GM18505 (cell line): ENCODE data around the gene OR9Q1.
"Not testable (repeated sequence)": the region's sequence is repeated elsewhere in the genome, so short reads cannot be mapped to it uniquely, and the experiment has no call there.

Experiments used
- ATAC-seq: cut with Tn5 transposase; IDR thresholded peaks from one replicate; pipeline ENCODE4 v1.9.1; 2021; ENCODE audit not compliant: unreplicated experiment
- POLR2A ChIP-seq: IDR thresholded peaks from 4 replicates; pipeline ENCODE4 v1.6.1; 2011; ENCODE audit warnings: borderline replicate concordance; ENCODE audit not compliant: insufficient read depth, insufficient read length; ENCODE audit errors: extremely low read depth

OR9Q1 gene, protein sequence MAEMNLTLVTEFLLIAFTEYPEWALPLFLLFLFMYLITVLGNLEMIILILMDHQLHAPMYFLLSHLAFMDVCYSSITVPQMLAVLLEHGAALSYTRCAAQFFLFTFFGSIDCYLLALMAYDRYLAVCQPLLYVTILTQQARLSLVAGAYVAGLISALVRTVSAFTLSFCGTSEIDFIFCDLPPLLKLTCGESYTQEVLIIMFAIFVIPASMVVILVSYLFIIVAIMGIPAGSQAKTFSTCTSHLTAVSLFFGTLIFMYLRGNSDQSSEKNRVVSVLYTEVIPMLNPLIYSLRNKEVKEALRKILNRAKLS

DNA sequence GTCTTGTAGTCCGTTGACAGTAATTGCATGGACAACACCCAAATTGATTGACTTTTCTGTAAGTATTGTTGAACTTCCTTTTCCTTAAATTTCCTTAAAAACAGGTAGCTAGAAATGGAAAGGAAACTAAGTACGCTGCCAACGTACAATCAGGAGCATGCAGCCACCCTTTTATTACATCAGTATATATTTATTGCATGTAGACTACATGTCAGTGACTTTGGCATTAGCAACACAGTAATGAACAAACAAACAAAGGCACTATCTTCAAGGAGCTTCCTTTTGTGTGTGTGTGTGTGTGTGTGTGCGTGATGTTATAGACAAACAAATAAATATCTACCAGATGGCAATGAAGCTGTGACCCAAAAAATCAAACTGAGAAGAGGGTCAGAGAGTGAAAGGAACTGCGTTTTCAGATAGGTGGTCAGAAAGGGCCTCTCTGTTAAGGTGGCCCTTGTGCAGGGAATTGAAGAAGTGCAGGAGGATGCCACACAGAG is at the start of gene OR9Q1:
Gene OR9Q1, plus strand, starts transcription at position 447 of the 497 bp plus-strand sequence. CDS start 155,564 bp downstream, outside the sequence.
- no peak for TF ChIP-seq POLR2A
- ATAC-seq, result no peak

- no peak for TF ChIP-seq POLR2A
- ATAC-seq, result no peak
Measured at GRCh38 chr11:57974132-57974531, 49.5 kb upstream of the OR9Q1 start.

DNA sequence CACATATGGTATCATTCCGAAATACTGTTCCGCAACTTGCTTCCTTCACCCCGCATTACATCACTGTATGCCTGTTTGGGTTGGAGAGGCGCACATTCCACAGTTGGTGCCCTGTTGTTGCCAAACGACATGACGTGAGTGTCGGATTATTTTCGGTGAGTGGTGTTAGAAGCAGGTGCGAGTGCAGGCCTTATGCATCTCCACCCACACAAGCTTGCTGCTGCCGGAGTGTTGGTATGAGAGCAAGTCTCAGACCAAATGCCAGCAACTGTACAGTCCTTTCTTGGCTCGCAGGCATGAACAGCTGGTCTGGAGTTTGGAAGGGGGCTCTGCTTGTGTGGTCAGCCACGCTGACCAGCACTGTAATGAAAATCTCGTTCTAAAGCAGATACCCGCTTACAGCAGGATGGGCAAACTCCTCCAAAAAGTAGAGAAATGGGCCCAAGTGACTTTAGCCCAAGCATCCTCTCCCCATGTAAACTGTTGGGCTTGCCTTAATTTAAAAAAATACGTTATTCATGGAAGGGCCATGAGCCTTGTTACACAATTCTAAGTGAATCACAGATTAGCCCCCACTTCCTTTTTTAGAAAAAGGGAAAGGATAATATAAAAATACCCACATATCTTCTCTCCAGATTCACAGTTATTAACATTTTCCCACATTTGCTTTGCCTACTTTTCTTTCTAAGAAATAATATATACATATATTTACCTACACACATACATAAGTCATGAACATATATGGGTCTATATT is 48.7 kb upstream of the OR9Q1 start:
- TF ChIP-seq POLR2A, result no peak
- ATAC-seq, result no peak

- no peak for TF ChIP-seq POLR2A
- ATAC-seq, result no peak
Measured at GRCh38 chr11:57977709-57978108, 46.0 kb upstream of the OR9Q1 start.

DNA sequence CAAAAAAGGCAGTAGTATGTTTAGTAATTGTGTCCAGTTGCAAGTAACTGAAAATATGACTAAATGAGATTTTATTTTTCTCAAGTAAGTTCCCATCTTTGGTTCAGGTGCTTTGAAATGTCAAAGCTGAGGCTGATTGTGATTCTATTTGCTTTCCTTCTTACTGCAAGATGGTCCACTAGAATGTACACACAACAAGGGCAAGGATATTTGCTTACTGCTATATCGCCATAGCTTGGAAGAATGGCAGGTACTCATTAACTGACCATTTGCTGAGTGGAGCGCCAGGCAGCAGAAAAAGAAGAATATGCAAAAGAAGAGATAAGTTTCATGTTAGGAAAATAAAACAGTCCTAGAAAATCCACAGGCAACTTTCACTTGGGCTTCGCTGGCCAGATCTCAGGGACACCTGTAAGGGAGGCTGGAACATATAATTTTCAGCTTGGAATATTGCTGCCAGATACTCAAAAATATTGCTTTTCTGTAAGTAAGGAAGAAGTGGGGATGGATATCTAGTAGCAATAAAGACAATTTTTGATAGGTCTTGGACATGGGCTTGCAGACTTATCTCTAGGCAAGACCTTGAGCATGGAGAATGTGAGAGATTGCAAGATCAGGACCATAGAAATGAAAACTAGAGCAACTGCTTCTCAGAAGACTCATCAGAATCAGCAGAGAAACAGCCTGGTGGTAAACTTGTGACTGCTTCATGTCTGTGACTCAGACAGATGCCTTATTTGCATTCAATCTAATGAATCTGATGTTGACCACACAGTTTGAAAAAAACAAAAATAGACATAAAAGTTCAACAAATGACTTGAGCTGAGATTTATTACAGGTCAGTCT is 44.8 kb upstream of the OR9Q1 start:
- TF ChIP-seq POLR2A, result no peak
- ATAC-seq, result no peak

DNA sequence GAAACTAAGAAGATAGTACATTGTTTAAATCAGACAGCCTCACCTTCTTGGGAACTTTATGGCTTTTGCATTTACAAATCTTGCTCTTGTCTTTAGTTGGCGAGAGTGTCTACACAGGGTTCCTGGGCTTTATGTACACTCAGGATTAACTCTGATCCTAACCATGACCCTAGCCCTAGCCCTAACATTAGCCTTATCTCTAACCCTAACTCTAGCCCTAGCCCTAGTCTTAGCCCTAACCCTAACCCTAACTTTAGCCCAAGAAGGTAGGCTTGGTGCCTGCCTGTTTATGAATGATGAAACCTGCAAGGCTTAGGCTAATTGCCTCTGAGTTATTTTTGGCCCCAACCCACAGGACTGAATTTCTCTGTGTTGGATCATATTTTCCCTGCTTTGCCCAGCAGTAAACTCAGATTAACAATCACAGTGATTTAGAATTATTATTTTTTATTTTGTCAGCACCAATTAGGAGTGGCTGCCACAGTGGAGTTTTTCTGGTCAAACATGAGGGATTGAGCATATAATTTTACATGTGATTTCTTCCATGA is 44.1 kb upstream of the OR9Q1 start:
- TF ChIP-seq POLR2A, result no peak

DNA sequence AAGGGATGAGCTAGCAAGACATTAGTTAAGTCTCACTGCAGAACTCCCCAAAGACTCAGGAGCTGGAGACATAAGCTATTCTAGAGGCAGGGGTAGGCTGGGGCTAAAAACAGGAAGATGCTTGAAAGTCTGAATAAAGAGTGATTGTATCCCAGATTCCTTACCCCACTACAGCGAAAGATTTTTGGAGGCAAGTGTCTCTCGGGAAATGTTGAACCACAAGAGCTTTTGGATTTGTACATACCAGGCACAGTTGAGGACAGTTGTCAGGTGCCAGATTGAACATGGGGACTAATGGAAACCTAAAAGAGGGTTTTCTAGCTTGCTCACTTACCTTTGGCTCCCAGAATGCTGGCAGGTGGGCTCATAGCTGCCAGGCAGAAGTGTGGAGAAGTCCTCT is 43.5 kb upstream of the OR9Q1 start:
- TF ChIP-seq POLR2A, result no peak
- no peak for ATAC-seq

More for the DNA sequence above, 44.1 kb upstream of the OR9Q1 start:
- ATAC-seq, result no peak

DNA sequence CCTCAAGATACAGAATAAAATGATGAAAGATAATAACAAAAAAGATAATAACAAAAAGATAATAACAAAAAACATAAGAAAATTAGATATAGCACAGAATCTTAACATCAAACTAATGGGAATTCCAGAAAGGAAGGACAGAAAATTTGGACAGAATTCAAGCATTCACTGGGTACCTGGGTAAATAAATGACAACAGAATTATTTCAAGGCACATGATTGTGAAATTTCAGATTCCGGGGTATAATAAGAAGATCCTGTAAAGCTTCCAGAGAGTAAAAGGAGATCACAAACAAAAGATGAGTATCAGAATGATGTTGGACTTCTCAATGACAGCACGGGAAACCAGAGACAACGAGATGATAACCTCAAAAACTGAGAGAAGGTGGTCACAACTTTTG is 42.1 kb upstream of the OR9Q1 start:
- TF ChIP-seq POLR2A, result no peak
- no peak for ATAC-seq

- no peak for ATAC-seq
- no peak for TF ChIP-seq POLR2A
Measured at GRCh38 chr11:57982776-57983175, 40.9 kb upstream of the OR9Q1 start.

GRCh38 chr11:57983191-57983590 is 40.5 kb upstream of the OR9Q1 start:
- no peak for TF ChIP-seq POLR2A
- ATAC-seq, result no peak

DNA sequence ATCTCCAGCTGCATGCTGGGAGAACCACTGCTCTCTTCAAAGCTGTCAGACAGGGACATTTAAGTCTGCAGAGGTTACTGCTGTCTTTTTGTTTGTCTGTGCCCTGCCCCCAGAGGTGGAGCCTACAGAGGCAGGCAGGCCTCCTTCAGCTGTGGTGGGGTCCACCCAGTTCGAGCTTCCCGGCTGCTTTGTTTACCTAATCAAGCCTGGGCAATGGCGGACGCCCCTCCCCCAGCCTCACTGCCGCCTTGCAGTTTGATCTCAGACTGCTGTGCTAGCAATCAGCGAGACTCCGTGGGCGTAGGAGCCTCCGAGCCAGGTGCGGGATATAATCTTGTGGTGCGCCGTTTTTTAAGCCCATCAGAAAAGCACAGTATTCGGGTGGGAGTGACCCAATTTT is 24.2 kb upstream of the OR9Q1 start:
- ATAC-seq, result not testable (repeated sequence)

- ATAC-seq, result not testable (repeated sequence)
Measured at GRCh38 chr11:58000021-58000420, 23.7 kb upstream of the OR9Q1 start.

DNA sequence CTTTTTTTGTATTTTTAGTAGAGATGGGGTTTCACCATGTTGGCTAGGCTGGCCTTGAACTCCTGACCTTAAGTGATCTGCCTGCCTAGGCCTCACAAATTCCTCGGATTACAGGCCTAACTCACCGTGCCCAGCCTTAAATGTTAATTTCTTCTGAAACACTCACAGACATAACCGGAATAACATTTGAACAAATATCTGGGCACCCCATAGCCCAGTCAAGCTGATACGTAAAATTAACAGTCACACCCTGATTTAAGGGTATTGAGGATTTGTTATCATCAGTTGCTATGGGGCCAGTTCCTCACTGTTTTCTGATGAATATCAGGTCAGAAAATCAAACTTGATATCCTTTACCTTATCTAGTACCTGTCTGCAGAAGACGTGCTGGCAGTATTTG is 23.0 kb upstream of the OR9Q1 start:
- TF ChIP-seq POLR2A, result no peak
- no peak for ATAC-seq
